ENCODE data around the gene DNAJC11.
"Not testable (repeated sequence)": the region's sequence is repeated elsewhere in the genome, so short reads cannot be mapped to it uniquely, and the experiment has no call there.

The DNAJC11 gene

DNA sequence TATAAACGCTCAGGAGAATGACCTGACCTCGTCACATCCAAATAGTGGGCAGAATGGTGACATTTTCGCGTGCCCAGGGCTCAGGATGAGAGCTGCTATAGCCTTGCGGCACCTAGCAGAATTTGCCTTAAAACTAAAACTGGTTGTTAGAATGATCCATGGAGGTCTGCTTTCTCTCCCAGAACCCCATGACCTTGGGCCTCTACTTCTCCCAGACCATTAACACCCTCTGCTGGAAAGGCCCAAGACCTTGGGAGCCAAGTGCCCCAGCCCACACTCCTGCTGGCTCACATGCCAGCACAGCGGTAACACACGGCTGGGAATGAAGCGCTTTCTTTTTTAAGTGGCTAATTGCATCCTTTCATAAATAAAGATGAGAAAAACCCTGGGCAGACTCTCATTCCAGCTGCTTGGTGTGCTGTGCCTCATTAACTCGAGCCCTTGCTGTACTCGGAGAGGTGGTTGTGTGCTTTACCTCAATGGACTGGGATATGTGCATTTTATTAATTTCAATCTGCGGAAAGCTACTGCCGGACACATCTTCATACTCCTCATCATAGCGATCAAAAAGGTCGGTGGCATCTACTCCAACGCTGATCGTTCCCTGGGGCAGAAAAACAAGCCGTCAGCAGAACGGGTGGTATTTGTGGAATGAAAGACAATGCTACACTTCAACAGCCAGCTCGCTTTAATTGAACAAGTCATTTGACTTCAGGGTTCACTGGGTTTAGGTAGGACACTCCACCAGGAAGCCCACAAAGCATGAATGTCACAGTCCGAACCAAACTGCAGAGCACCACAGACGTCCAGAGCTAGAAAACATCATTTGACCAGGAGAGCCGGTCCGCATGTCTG lies 48.0 kb downstream of the DNAJC11 start:
- no peak for DNase-seq (ENCODE audit: low read depth in 1 of 2, low spot score in 1 of 2)

DNA sequence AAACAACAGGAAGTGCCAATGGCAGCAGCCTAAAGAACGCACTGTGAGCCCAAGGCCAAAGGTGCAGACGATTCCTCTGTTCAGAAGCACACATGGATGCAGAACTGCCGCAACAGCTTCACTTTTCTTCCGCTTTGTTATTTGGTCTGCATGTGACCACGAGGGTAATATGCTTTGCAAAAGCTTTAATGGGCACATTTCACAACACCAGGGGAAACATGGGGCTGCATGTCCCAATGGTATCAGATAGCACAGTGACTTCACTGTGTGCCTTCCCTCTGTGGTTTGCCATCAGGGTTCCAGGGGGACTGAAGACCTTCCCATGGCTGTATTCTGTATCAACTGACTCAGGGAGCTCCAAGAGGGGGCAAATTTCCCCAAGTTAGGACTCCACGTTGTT lies 48.6 kb downstream of the DNAJC11 start:
- no peak for DNase-seq (ENCODE audit: low read depth in 1 of 2, low spot score in 1 of 2)

DNA sequence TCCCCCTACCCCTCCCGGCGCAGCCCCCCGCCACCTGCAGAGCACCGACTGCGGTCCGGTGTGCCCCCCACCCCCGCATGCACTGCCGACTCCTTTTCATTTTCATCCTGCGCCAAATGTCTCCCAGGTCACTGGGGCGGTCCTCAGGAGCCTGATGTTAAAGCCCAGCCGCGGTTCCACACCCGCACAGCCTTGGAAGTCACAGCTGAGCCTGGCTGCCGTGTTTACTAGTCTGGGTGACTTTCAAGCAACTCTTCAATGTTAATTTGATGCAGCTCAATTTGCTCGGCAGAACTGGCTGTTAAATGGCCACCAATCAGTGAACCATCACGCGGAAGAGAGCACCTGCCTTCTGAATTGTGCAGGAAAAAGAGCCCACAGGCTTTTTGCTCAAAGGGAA lies 49.7 kb downstream of the DNAJC11 start:
- no peak for DNase-seq (ENCODE audit: low read depth in 1 of 2, low spot score in 1 of 2)

DNA sequence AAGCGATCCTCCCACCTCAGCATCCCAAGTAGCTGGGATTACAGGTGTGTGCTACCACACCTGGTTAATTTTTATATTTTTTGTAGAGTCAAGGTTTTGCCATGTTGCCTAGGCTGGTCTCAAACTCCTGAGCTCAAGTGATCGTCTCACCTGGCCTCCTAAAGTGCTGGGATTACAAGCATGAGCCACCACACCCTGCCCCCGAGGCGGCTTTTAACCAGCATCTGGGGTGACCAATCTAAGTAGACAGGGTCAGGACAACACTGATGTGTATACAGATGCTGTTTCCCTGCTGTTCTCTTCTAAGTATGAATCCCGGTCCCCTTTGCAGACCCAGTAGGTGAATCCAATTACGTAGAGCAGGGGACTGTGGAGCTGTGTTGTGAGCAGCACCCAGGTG lies 53.1 kb downstream of the DNAJC11 start:
- DNase-seq (ENCODE audit: low read depth in 1 of 2, low spot score in 1 of 2), result no peak

DNA sequence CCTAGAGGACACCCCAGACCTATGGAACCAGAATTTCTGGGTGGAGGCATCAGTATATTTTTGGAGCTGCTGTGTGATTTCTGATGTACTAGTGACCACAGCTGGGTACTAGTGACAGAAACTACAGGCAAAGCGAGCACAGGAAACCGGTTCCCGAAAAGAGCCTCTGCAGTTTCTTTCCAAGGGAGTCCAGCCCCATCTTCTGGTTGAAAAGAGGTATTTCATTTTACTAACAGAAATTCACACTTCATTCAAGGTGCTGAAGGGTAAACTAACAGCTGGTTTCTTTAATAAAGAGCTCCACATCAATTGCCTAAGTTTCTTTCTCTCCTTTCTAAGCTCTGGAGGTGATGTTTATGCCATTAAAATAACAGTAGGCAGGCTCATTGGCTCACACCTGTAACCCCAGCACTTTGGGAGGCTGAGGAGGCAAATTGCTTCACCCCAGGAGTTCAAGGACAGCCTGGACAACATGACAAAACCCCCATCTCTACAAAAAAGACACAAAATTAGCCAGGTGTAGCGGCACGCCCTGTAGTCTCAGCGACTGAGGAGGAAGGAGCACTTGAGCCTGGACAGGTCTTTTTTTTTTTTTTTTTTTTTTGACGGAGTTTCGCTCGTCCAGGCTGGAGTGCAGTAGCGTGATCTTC lies 55.0 kb downstream of the DNAJC11 start:
- DNase-seq (ENCODE audit: low read depth in 1 of 2, low spot score in 1 of 2), result peak in 1 of 2 donors; percentile 14

DNA sequence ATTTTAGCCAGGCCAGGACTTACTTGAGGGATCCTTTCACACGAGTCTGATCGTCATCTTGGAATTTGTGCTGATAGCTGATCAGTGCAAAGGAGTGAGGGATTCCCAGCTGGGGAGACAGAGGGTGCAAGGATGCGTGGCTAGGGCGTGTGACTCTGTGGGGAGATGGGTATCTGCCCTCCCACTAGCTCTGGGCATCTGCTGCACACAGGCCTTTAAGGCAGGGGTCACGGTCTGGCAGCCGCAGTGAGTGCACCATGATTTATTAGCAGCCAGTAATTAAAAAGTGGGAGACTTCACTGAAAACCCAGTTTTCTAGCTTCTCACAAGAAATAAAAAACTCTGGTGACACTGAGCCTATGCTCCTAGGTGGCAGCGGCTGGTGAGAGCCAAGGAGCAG lies 56.6 kb downstream of the DNAJC11 start:
- no peak for DNase-seq (ENCODE audit: low read depth in 1 of 2, low spot score in 1 of 2)

DNA sequence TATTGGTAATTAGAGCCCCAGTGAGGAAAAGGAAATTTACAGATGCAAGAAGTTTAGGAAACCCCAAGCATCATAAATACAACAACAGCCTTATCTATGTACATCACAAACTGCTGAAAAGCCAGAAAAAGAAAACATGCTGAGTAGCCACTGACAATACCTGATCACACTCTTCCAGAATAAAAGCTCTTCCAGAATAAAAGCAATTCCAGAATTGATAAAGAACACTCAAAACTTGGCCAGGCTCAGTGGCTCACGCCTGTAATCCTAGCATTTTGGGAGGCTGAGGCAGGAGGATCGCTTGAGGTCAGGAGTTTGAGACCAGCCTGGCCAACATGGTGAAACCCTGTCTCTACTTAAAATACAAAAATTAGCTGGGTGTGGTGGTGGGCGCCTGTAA lies 60.7 kb downstream of the DNAJC11 start:
- DNase-seq (ENCODE audit: low read depth in 1 of 2, low spot score in 1 of 2), result not testable (repeated sequence)

DNA sequence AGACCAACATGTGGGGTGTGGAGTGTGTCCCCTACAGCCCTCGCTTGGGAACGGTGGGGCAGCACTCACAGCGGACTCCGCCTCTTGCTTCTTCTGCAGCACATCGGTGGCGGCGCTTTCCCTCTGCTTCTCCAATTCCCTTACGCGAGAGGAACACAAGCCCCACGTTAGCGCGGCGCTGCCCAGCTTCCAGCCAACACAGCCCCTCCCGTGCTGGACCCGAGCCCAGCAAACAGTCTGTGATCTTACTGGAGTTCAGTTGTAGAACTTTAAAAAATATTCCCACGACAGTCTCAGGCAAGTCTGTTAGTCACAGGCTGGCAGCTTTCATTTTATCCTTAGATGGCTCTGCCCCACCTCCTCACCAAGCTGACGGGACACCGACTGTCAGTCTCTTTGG lies 63.4 kb downstream of the DNAJC11 start:
- DNase-seq (ENCODE audit: low read depth in 1 of 2, low spot score in 1 of 2), result no peak

DNA sequence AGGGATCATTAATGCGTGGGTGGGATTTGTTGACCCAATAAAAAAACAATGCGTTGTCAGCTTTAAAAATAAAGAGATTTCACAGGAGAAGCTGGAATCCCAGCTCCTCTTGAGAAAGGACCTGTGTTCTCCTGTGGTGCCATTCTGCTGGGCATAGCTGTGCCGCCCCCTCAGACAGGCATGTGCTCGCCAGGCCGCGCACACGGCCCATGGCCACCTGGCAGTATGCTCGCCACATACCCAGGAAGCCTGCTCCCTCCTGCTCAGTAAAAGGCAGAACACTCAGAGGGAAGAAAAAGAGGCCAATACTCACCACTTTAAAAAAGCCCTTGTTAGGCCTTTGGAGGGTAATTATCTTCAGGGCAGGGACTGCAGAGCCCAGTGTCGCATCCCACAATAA lies 63.8 kb downstream of the DNAJC11 start:
- DNase-seq (ENCODE audit: low read depth in 1 of 2, low spot score in 1 of 2), result no peak

DNA sequence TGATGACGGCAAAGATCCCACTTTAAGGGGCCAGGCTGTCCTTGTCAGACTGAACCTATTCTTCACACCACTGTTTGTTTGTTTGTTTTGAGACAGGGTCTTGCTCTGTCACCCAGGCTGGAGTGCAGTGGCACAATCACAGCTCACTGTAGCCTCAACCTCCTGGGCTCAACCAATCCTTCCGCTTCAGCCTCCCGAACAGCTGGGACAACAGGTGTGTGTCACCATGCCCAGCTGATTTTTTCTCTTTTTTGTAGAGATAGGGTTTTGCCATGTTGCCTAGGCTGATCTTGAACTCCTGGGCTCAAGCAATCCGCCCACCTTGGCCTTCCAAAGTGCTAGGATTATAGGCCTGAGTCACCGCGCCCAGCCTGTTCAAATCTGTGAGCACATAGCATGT lies 64.8 kb downstream of the DNAJC11 start:
- DNase-seq (ENCODE audit: low read depth in 1 of 2, low spot score in 1 of 2), result not testable (repeated sequence)

DNA sequence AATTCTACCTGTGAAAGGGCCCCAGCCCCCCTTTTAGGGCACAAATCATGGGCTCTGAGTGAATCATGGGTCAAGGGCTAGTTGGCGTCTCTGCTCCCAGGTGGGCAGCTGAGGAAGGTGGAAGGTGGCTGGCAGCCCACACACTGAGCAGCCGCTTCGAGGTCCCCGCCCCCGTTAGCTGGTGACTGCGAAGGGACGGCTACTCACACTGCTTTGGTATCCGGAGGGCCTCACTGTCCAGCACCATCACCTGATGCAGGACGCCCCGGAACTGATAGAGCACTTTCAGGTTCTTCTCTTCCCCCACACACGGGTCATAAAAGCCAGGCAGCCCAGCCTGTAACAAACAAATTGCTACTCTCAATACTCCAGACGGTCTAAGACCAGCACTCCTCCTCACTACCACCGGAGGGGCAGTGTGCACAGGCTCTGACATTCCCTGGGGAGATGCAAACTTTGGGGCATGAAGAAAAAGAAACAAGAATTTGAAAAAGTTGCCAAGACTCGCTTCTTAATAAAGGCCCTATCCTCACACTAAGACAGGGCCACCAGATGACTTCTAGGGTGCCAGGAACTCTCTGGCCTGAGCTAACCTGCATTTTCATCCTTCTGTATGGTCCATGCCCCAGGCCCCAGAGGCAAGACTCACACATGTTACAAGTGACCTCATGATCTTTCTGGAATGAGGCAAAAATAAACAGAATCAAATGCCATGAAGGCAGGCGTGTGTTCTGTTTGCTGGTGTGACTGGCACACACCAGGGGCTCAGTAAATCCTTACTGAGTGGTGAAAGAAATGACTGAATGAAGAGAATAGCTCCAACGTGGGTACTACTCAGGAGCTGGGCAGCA lies 65.5 kb downstream of the DNAJC11 start:
- DNase-seq (ENCODE audit: low read depth in 1 of 2, low spot score in 1 of 2), result no peak

DNA sequence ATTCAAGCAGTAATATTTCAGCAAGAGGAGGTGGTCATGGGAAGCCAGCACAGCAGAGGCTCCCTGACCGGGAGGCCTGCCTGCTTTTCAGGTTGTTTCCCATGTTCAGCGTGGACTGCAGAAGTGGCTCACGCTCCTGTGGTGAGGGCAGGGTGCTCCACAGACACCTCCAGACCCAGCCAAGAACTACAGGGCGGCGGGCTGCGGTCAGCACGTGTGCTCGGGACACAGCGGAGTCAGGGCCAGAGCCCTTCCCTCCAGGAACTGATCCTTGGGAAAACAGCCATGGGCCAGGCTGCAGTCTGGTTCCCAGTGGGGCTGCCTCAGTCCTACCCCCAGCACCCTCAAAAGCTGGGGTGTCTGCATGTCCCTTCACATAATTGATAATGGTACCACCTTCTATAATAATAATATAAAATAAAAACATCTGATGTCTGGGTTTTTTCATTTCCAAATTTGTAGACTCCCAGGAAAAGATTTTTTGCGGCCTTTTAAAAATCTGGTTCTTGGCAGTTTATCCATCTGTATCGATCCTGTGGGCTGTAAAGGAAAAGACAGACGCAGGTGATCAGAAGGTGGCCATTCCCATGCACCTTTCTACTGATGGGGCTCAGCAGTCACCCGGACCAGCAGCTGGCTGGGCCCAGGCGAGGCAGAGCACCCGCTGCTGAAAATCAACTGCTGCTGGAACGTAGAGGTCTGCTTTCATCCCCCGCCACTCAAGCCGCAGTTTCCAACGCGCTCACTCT lies 66.3 kb downstream of the DNAJC11 start:
- DNase-seq (ENCODE audit: low read depth in 1 of 2, low spot score in 1 of 2), result no peak

DNA sequence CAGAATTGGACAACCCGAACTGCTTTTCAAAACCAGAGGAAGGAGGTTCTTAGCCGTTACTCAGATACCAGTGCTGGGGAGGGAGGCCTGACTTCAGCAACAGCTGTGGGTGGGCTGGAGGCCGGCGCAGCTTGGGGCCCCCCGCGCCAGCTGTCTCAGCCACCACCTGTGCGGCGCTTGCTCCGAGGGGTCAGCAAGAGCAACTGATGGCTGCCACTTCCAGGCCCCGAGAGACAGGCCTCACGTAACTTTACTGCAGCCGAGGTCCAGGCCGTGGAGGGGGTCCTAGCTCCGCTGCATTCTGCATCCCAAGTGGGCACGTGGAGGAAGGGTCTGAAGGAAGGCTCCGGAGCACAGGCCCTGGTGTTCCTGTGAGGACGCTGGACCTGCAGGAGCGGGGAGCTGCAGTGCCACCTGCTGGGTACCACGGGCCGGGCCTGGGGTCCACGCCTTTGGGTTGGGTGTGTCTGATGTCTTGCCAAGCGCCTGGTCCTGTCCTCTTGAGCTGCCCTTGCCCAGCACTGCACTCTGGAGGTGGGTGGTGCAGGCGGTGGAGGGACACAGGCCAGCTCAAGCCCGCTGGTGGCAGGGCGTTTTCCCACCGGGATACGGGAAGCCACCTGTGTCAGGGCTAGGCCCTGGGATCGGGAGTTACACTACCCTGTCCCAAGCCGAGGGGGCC lies 67.1 kb downstream of the DNAJC11 start:
- no peak for DNase-seq (ENCODE audit: low read depth in 1 of 2, low spot score in 1 of 2)

DNA sequence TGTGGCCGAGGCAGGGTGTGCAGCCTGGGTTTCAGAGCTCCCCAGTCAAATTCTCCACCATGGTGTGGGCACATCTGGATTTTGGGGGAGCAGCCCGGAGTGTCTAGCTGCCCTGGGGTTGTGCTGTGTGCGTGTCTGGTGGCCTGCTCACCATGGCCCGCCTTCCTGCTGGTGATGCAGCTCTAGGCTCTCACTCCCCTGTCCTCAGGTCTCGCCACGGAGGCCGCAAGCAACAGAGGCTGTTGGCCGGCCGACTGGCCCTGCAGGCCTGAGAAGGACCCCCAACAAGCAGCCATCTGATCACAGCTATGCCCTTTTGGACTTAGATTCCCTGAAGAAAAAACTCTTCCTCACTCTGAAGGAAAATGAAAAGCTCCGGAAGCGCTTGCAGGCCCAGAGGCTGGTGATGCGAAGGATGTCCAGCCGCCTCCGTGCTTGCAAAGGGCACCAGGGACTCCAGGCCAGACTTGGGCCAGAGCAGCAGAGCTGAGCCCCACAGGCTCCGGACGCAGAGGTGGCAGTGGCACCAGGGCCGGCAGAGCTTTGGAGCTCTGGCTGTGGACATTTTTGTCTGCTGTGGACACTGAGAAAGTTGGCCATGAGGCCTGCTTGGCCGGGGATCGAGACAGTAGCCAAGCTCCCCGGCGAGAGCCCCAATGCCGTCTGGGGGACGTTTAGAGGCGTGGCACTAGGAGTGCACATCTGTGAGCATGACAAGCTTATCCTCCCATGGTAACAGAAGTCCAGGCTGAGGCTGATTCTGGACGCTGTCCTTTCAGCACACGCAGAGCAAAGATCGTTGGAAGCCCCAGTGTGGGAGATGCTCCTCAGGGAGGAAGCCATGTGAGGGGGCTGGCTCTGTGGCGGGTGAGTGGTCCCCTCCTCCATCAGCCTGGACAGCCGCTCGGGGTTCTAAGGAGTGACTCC lies 68.8 kb downstream of the DNAJC11 start:
- DNase-seq (ENCODE audit: low read depth in 1 of 2, low spot score in 1 of 2), result no peak

DNA sequence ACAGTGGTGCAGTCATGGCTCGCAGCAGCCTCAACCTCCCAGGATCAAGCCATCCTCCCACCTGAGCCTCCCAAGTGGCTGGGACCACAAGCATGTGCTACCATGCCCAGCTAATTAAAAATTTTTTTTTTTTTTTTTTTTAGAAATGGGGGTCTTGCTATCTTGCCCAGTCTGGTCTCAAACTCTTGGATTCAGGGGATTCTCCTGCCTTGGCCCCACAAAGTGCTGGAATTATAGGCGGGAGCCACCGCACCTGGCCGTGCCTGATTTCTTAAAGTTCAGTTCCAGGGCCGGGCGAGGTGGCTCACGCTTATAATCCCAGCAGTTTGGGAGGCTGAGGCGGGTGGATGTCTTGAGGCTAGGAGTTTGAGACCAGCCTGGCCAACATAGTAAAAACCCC lies 70.6 kb downstream of the DNAJC11 start:
- DNase-seq (ENCODE audit: low read depth in 1 of 2, low spot score in 1 of 2), result no peak

DNA sequence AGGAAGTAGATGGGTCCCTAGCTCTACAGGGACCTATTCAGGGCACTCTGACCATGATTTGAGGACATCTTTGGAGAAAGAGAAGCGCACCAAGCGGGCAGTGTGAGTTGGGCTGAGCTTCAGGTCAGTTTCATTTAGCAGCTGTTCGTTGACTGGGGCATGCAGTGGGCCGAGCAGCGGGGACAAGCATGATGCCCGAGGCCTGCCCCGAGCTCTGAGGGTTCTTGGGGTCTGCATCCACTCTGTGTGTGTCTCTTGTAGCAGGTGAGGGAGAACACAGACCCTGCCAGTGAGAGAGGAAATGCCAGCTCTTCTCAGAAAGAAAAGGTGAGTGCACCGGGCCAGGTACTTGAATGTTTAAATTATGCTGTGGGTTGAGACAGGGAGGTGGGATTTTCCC lies 71.6 kb downstream of the DNAJC11 start:
- no peak for DNase-seq (ENCODE audit: low read depth in 1 of 2, low spot score in 1 of 2)

DNA sequence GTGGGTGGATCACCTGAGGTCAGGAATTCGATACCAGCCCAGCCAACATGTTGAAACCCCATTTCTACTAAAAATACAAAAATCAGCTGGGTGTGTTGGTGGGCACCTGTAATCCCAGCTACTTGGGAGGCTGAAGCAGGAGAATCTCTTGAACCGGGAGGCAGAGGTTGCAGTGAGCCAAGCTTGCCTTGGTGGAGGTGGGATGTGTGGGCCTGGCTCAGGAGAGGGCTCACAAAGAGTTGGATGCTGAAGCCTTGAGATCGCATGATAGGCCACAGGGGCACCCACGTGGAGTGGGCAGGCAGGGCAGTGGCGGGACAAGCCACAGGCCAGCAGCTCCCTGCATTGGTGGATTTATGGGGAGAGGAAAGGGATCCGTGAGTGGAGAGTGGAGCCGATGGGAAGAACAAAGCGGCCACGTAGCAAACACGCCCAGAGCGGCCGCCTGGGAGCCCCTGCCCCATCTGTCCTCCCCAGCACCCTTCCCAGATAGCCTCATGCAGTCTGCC lies 72.6 kb downstream of the DNAJC11 start:
- no peak for DNase-seq (ENCODE audit: low read depth in 1 of 2, low spot score in 1 of 2)

DNA sequence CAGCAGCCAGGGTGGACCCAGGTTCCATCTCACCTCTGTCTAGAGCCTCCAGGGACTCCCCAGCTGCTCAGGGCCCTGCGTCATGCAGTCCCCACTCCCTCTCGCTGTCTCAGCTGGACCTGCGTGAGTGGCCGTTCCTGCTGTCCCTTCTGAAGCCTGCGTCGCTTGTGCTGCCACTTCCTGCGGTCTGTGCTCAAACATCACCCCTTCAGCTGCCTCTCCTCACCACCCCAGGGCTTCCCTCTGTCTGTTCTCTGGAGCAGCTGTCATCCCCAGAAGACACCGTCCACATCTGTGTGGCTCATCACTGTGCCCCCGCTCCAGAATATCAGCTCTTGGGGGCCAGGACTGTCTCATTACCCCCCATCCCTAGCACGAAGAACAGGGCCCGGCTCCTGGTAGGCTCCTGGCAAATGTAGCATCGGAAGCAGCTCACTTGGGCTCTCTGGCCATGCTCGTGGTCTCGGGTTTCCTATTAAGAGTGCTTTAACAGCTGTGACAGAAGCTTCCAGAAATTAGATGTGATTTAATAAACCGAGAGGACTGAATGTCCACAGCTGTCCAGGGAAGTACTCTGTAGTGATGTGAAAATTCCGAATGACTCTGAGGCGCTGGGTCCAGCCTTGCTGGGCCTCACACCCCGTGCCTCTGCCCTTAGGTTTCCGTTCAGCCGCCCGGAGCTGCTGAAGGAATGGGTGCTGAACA lies 73.6 kb downstream of the DNAJC11 start:
- no peak for DNase-seq (ENCODE audit: low read depth in 1 of 2, low spot score in 1 of 2)

DNA sequence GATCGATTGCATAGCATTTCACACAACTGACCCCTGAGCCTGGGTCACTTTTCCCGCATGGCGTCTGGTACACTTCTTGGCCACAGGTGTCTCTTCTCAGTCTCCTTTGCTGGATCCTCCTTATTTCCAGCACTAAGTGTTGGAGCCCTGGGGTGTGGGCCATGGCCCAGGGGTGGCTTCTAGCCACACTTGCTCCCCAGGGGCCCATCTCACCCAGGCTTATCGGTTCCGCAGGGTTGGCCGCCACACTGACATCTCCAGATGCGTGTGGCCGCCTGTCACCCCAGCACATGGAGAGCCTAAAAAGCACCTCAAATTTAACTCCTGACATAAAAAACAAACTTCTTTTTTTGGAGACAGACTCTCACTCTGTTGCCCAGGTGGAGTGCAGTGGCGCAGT lies 74.6 kb downstream of the DNAJC11 start:
- DNase-seq (ENCODE audit: low read depth in 1 of 2, low spot score in 1 of 2), result no peak

Measured in activated CD4-positive, alpha-beta T cell treated with anti-CD3 and anti-CD28 coated beads, Interleukin-2, amount 50 U/mL, for 24 hours (primary cell).